ENCODE data around the gene ASZ1.

Gene ASZ1

GRCh38 chr7:117362294-117362888 is 64.9 kb downstream of the ASZ1 start:
- TF ChIP-seq, protein P1, sequence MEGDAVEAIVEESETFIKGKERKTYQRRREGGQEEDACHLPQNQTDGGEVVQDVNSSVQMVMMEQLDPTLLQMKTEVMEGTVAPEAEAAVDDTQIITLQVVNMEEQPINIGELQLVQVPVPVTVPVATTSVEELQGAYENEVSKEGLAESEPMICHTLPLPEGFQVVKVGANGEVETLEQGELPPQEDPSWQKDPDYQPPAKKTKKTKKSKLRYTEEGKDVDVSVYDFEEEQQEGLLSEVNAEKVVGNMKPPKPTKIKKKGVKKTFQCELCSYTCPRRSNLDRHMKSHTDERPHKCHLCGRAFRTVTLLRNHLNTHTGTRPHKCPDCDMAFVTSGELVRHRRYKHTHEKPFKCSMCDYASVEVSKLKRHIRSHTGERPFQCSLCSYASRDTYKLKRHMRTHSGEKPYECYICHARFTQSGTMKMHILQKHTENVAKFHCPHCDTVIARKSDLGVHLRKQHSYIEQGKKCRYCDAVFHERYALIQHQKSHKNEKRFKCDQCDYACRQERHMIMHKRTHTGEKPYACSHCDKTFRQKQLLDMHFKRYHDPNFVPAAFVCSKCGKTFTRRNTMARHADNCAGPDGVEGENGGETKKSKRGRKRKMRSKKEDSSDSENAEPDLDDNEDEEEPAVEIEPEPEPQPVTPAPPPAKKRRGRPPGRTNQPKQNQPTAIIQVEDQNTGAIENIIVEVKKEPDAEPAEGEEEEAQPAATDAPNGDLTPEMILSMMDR (conservative IDR thresholded peaks at IDR 0.05): no peak
- peak overlapping the region; percentile 78 for H3K27ac ChIP-seq

GRCh38 chr7:117350027-117350426 is 77.3 kb downstream of the ASZ1 start:
- H3K27ac ChIP-seq: no peak overlapping the region
- TF ChIP-seq, protein P1 (conservative IDR thresholded peaks at IDR 0.05): no peak

GRCh38 chr7:117349570-117349969 is 77.7 kb downstream of the ASZ1 start:
- TF ChIP-seq, protein P1 (conservative IDR thresholded peaks at IDR 0.05): no peak
- H3K27ac ChIP-seq: no peak overlapping the region

GRCh38 chr7:117347962-117348672 is 79.2 kb downstream of the ASZ1 start:
- no peak overlapping the region for H3K27ac ChIP-seq
- TF ChIP-seq, protein P1 (conservative IDR thresholded peaks at IDR 0.05): no peak

DNA sequence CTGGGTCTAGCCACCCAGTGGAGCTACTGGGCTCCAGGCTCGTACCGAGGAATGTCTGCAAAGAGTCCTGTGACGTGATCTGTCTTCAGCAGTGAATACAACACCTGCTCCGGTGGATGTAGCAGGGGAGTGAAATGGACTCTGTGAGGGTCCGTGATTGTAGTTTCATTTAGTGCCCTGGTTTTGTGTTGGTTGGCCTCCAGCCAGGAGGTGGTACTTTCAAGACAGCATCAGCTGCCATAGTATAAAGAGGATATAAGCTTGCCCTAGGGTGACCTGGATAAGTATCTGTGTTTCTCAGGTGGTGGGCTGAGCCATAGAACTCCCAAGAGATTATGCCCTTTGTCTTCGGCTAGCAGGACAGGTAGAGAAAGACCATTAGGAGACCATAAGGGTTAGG is 79.8 kb downstream of the ASZ1 start:
- H3K27ac ChIP-seq: no peak overlapping the region

GRCh38 chr7:117346161-117346560 is 81.1 kb downstream of the ASZ1 start:
- no peak overlapping the region for H3K27ac ChIP-seq
- TF ChIP-seq, protein P1 (conservative IDR thresholded peaks at IDR 0.05): no peak

More for the DNA sequence above, 79.8 kb downstream of the ASZ1 start:
- TF ChIP-seq, protein P1 (conservative IDR thresholded peaks at IDR 0.05): no peak

DNA sequence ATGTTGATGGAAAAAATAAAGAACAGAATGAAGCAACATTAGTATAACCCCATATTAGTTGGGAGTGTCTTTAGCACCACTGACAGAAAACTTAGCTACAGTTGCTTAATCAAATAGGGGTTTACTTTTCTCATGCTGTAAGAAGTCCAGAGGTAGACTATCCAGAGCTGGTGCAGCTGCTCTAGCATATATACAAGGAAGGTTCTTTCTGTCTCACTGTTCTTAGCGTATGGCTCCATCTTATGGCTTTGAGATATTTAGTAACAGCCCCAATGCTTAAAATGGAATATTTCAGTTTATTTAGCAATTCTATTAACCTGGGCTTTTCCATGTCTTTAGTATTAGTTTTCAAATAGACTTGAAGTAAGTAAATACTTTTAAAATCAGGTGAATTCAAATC is 89.3 kb downstream of the ASZ1 start:
- H3K27ac ChIP-seq: no peak overlapping the region
- TF ChIP-seq, protein P1 (conservative IDR thresholded peaks at IDR 0.05): no peak
